Measurements from ENCODE around the gene SRRM3. TPM values are rescaled to one million over a fixed set of nuclear protein-coding genes. Genes with fewer than 3 reads are reported as not detected.

Gene SRRM3
- total and polyA plus RNA-seq, 3 donors from 2014 or later: 7.8 to 8.4 (median 8.3) TPM

- Histone ChIP-seq H3K27me3 (no peaks in the 10 kb centered on the region), H3K4me1 (peaks cover 12% of the 10 kb centered on the region), H3K9me3 (no peaks in the 10 kb centered on the region), H3K36me3 (ENCODE audit: low read depth, missing control alignments) (no peaks in the 10 kb centered on the region), H3K4me3 (peak overlapping the region in 1 of 2 donors; percentile 38), H3K27ac (no peak overlapping the region)
- no peak for DNase-seq
- 4% methylated on average over 14 to 21 of the region's 36 CpGs for WGBS, 2 donors
- TF ChIP-seq, protein P1, sequence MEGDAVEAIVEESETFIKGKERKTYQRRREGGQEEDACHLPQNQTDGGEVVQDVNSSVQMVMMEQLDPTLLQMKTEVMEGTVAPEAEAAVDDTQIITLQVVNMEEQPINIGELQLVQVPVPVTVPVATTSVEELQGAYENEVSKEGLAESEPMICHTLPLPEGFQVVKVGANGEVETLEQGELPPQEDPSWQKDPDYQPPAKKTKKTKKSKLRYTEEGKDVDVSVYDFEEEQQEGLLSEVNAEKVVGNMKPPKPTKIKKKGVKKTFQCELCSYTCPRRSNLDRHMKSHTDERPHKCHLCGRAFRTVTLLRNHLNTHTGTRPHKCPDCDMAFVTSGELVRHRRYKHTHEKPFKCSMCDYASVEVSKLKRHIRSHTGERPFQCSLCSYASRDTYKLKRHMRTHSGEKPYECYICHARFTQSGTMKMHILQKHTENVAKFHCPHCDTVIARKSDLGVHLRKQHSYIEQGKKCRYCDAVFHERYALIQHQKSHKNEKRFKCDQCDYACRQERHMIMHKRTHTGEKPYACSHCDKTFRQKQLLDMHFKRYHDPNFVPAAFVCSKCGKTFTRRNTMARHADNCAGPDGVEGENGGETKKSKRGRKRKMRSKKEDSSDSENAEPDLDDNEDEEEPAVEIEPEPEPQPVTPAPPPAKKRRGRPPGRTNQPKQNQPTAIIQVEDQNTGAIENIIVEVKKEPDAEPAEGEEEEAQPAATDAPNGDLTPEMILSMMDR (IDR thresholded peaks at IDR 0.05): no peak
- TF ChIP-seq POLR2A (IDR thresholded peaks at IDR 0.05): no peak
- intact Hi-C loops (cut with DNase I; ENCODE audit: low total_unique reads): no loop called here
Observed at GRCh38 chr7:76281706-76282343, 80.1 kb downstream of the SRRM3 start.

DNA sequence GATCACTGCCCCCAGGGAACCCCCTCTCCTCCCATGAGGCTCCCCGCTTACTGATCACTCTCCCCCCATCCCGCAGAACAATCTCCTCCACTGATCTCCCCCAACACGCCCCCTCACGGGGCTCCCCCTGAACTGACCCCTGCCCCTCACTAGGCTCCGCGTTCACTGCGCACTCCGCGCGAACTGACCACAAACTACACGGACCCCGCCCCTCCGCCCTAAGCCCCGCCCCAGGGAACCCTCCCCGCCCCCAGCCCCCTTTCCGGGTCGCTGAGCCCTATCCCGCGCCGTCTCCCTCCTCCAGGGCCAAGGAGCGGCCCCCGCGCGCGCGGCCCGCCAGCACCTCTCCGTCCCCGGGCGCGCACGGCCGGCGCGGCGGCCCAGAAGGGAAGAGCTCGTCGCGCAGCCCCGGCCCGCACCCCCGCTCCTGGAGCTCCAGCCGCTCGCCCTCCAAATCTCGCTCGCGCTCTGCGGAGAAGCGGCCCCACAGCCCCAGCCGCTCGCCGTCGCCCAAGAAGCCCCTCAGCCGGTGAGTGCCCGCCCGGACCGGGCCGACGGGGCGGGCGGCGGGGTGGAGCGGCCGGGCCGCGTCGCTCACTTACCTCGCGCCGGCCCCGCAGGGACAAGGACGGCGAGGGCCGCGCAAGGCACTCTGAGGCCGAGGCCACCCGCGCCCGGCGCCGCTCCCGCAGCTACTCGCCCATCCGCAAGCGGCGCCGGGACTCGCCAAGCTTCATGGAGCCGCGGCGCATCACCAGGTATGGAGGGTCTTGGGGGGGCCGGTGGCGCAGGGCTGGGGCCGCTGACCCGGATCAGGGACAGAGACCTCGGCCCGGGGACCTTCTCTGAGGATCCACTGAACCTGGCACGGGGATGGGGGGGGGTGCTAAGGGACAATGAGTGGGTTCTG lies 80.9 kb downstream of the SRRM3 start:
- Histone ChIP-seq H3K4me1 (peaks cover 12% of the 10 kb centered on the region), H3K4me3 (peak overlapping the region; percentile 38 to 57), H3K36me3 (ENCODE audit: low read depth, missing control alignments) (no peaks in the 10 kb centered on the region), H3K9me3 (no peaks in the 10 kb centered on the region), H3K27me3 (no peaks in the 10 kb centered on the region), H3K27ac (no peak overlapping the region)
- TF ChIP-seq, protein P1 (IDR thresholded peaks at IDR 0.05): no peak
- no peak for TF ChIP-seq POLR2A (IDR thresholded peaks at IDR 0.05)
- 7 to 8% methylated on average over 7 to 50 of the region's 98 CpGs for WGBS, 2 donors
- intact Hi-C loops (cut with DNase I; ENCODE audit: low total_unique reads): no loop called here
- DNase-seq: peak; percentile 43

DNA sequence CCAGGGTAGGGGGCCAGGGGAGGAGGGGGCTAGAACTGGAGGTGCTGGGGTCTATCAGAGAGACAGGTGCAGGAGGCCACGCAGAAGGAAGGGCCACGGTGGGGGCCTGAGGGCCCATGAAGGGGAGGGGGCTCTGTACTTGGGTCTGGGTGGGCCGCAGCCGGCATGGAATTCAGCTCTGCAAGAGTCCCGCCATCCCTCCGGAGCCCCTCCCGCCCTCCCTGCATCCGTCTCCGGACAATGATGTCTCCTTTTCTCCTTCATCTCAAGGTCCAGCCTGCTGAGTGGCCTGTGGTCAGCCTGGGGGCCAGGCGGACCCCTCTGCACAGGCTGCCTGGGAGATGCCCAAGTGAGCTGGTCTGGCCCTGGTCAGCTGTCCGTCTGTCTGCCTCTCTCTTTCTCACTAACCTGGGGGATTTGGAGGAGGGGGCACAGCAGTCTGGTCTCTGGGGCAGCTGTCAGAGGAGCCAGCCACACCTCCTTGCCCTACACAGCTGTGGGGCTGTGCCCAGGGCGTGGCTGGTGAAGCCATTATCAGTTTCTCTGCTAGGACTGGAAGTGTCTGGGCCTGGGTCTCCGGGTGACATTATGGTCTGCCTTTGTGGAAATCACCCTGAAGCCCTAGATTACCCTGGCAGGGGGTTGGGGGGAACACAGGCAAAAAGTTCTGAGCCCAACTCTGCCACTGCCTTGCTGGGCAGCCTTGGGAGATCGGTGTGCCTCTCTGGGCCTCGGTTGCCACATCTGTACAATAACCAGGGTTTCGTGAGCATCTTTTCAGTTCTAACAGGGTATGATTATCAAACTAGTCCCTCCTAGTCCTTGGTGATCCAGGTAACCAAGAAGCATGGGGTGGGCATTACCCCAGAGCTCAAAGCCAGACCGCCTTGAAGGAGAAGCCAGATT lies 81.8 kb downstream of the SRRM3 start:
- H3K27ac ChIP-seq: no peak overlapping the region
- no peaks in the 10 kb centered on the region for H3K27me3 ChIP-seq
- TF ChIP-seq POLR2A (IDR thresholded peaks at IDR 0.05): no peak
- TF ChIP-seq, protein P1 (IDR thresholded peaks at IDR 0.05): no peak
- H3K9me3 ChIP-seq: no peaks in the 10 kb centered on the region
- peaks cover 12% of the 10 kb centered on the region for H3K4me1 ChIP-seq
- DNase-seq: no peak
- intact Hi-C loops (cut with DNase I; ENCODE audit: low total_unique reads): no loop called here
- 66 to 74% methylated on average over 11 to 17 of the region's 17 CpGs for WGBS, 2 donors
- no peaks in the 10 kb centered on the region for H3K36me3 ChIP-seq (ENCODE audit: low read depth, missing control alignments)
- peak overlapping the region; percentile 38 to 57 for H3K4me3 ChIP-seq

DNA sequence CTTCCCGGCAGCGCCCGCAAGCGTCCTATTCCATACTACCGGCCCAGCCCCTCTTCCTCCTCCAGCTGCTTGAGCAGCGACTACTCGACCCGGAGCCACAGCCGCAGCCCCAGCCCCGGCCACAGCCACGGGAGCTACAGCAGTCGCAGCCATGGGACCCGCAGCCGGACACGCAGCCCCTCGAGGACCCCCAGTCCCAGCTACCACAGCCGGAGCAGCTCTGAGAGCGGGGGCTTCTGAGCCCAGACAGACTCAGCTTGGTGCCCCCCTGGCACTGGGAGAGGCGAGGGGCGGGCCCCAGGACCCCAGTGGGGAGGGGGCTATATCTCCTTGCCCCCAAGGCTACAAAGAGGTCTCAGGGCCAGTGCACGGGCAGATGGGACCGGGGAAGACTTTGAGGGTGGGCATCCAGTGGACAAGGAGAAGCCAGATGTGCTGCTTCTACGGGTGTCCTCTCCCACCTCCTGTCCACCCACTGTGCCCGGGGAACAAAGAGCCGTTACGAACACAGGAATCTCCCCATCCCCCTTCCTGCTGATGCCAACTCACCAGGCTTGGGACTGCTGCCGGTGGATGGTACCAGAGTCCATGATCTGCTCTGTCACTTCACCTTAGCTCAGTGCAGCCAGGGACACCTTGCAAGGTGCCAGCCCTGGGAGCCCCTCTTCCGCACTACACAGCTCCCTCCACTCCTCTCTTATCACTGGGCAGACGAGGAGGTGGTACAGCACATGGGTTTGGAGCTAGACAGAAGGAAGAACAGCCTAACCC lies 84.1 kb downstream of the SRRM3 start:
- intact Hi-C loops (cut with DNase I; ENCODE audit: low total_unique reads): no loop called here
- H3K9me3 ChIP-seq: no peaks in the 10 kb centered on the region
- no peaks in the 10 kb centered on the region for H3K36me3 ChIP-seq (ENCODE audit: low read depth, missing control alignments)
- DNase-seq: no peak
- H3K27me3 ChIP-seq: no peaks in the 10 kb centered on the region
- 88 to 92% methylated on average over 22 to 29 of the region's 29 CpGs for WGBS, 2 donors
- peaks cover 7% of the 10 kb centered on the region for H3K4me1 ChIP-seq
- no peak overlapping the region for H3K4me3 ChIP-seq
- no peak overlapping the region for H3K27ac ChIP-seq
- TF ChIP-seq, protein P1 (IDR thresholded peaks at IDR 0.05): no peak
- TF ChIP-seq POLR2A (IDR thresholded peaks at IDR 0.05): no peak
